Breast epithelium (tissue), 4 donors: ENCODE measurements around the gene AVPR2. TPM values are rescaled to one million over a fixed set of nuclear protein-coding genes. Genes with fewer than 3 reads are reported as not detected.

ENCODE experiments used
- DNase-seq, 2 donors: peaks; one replicate each; pipeline ENCODE4 v3.0.0-alpha.2; 2019; ENCODE audit warnings: low spot score in 2 of 2
- H3K27ac ChIP-seq, 2 donors: fragments of 200-600 bp; sonication (generic) in 1 of 2; one replicate each; pipeline ENCODE4 v1.5.1; 2016 to 2019; ENCODE audit warnings: mild to moderate bottlenecking in 1 of 2
- H3K27me3 ChIP-seq, 2 donors: fragments of 200-600 bp; sonication (generic) in 1 of 2; one replicate each; pipeline versions ENCODE4 v1.5.1 to v1.6.0; 2017 to 2019; ENCODE audit warnings: control low read depth in 1 of 2, mild to moderate bottlenecking in 1 of 2
- H3K36me3 ChIP-seq: fragments of 200-600 bp; one replicate; pipeline ENCODE4 v1.5.1; 2019
- H3K4me1 ChIP-seq, 2 donors: fragments of 200-600 bp; sonication (generic); one replicate each; pipeline ENCODE4 v1.5.1; 2016 to 2019; ENCODE audit warnings: control low read depth in 1 of 2
- H3K4me3 ChIP-seq, 3 donors: fragments of 200-600 bp; sonication (generic); 1 replicate in 2 of 3; 2 replicates in 1 of 3; pipeline ENCODE4 v1.5.1; 2016 to 2019; ENCODE audit warnings: mild to moderate bottlenecking in 3 of 3, moderate library complexity in 2 of 3
- H3K9me3 ChIP-seq, 2 donors: fragments of 200-600 bp; sonication (generic) in 1 of 2; one replicate each; pipeline ENCODE4 v1.5.1; 2016 to 2019; ENCODE audit warnings: control low read depth in 1 of 2
- CTCF ChIP-seq, 3 donors: fragments of 450-650 bp; IDR thresholded peaks; one replicate each; pipeline ENCODE4 v1.5.1; 2016 to 2017; ENCODE audit warnings: antibody characterized with exemption in 3 of 3, mild to moderate bottlenecking in 3 of 3, moderate library complexity in 3 of 3
- POLR2A ChIP-seq: fragments of 450-650 bp; IDR thresholded peaks from one replicate; pipeline ENCODE4 v1.6.1; 2016; ENCODE audit warnings: antibody characterized with exemption, mild to moderate bottlenecking, moderate library complexity
- POLR2AphosphoS5 ChIP-seq, 3 donors: sonication (generic); formaldehyde crosslinking; IDR thresholded peaks; one replicate each; pipeline ENCODE4 v1.6.1; 2017; ENCODE audit warnings: antibody characterized with exemption in 3 of 3
- intact Hi-C: fragments of 100-400 bp; cut with DNase I; formaldehyde crosslinking; loops from one replicate; pipeline ENCODE4 v1.15.1; 2023; ENCODE audit warnings: low total_unique reads
- total RNA-seq, 3 donors: library from RNA; depleted of rRNA; stranded (reverse); fragments of >200 nt; gene quantifications; one replicate each; pipeline ENCODE4 v1.1.0, GENCODE V29; 2016

The AVPR2 gene
- total RNA-seq, 3 donors from 2014 or later, result 0.44 to 5.9 (median 5.3) TPM

- Histone ChIP-seq H3K27ac (peak overlapping the region; percentile 87 to 88), H3K4me1 (no peaks in the 10 kb centered on the region), H3K36me3 (no peaks in the 10 kb centered on the region), H3K27me3 (peaks cover 0 to 35% of the 10 kb centered on the region in 2 donors), H3K4me3 (peak overlapping the region; percentile 49 to 70 (median 63)), H3K9me3 (no peaks in the 10 kb centered on the region)
- intact Hi-C loops, result no loop called here
- TF ChIP-seq POLR2A (no peak), POLR2AphosphoS5 (IDR thresholded peaks at IDR 0.05) (peak in 2 of 3 donors; percentile 48 to 52), CTCF (IDR thresholded peaks at IDR 0.05) (no peak)
- DNase-seq, result peak; percentile 92 to 97
Observed at GRCh38 chrX:153927922-153928760, 23.7 kb downstream of the AVPR2 start.

DNA sequence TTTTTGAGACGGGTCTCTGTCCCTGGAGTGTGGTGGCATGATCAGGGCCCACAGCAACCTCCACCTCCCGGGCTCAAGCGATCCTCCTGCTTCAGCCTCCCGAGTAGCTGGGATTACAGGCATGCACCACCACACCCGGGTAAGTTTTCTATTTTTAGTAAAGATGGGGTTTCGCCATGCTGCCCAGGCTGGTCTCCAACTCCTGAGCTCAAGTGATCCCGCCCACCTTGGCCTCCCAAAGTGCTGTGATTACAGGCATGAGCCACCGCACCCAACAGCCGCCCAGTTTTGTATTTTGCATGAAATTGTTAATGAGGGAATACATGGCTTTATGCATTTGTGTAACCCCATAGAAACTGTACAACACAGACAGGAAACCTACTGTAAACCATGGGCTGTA lies 24.4 kb downstream of the AVPR2 start:
- intact Hi-C loops, result no loop called here

GRCh38 chrX:153929576-153929975 lies 25.1 kb downstream of the AVPR2 start:
- Histone ChIP-seq H3K27ac (peak overlapping the region; percentile 14 to 35), H3K9me3 (no peaks in the 10 kb centered on the region), H3K36me3 (no peaks in the 10 kb centered on the region), H3K4me3 (no peak overlapping the region), H3K27me3 (peaks cover 0 to 28% of the 10 kb centered on the region in 2 donors), H3K4me1 (no peaks in the 10 kb centered on the region)
- intact Hi-C loops, result no loop called here
- TF ChIP-seq CTCF (IDR thresholded peaks at IDR 0.05) (no peak), POLR2A (no peak), POLR2AphosphoS5 (IDR thresholded peaks at IDR 0.05) (no peak)
- no peak for DNase-seq

More for the DNA sequence above, 24.4 kb downstream of the AVPR2 start:
- no peaks in the 10 kb centered on the region for H3K4me1 ChIP-seq
- TF ChIP-seq POLR2AphosphoS5 (IDR thresholded peaks at IDR 0.05) (no peak), CTCF (IDR thresholded peaks at IDR 0.05) (no peak), POLR2A (no peak)
- H3K27ac ChIP-seq, result peak overlapping the region; percentile 87 to 88
- DNase-seq, result no peak
- H3K27me3 ChIP-seq, result peaks cover 0 to 33% of the 10 kb centered on the region in 2 donors
- H3K9me3 ChIP-seq, result no peaks in the 10 kb centered on the region
- no peaks in the 10 kb centered on the region for H3K36me3 ChIP-seq
- peak overlapping the region in 1 of 3 donors; percentile 63 for H3K4me3 ChIP-seq

- H3K36me3 ChIP-seq, result no peaks in the 10 kb centered on the region
- no peaks in the 10 kb centered on the region for H3K9me3 ChIP-seq
- H3K4me3 ChIP-seq, result no peak overlapping the region
- TF ChIP-seq POLR2AphosphoS5 (IDR thresholded peaks at IDR 0.05) (no peak), POLR2A (no peak), CTCF (IDR thresholded peaks at IDR 0.05) (no peak)
- H3K4me1 ChIP-seq, result no peaks in the 10 kb centered on the region
- DNase-seq, result no peak
- intact Hi-C loops, result no loop called here
- H3K27me3 ChIP-seq, result peaks cover 0 to 21% of the 10 kb centered on the region in 2 donors
- no peak overlapping the region for H3K27ac ChIP-seq
Observed at GRCh38 chrX:153930011-153930910, 25.8 kb downstream of the AVPR2 start.
